ENCODE measurements around the gene SERPINA5. TPM values are rescaled to one million over a fixed set of nuclear protein-coding genes. Genes with fewer than 3 reads are reported as not detected.
"Not testable (repeated sequence)": the region's sequence is repeated elsewhere in the genome, so short reads cannot be mapped to it uniquely, and the experiment has no call there.

The SERPINA5 gene
- total RNA-seq, 4 donors from 2014 or later = 2.3 to 8.4 (median 3.7) TPM

DNA sequence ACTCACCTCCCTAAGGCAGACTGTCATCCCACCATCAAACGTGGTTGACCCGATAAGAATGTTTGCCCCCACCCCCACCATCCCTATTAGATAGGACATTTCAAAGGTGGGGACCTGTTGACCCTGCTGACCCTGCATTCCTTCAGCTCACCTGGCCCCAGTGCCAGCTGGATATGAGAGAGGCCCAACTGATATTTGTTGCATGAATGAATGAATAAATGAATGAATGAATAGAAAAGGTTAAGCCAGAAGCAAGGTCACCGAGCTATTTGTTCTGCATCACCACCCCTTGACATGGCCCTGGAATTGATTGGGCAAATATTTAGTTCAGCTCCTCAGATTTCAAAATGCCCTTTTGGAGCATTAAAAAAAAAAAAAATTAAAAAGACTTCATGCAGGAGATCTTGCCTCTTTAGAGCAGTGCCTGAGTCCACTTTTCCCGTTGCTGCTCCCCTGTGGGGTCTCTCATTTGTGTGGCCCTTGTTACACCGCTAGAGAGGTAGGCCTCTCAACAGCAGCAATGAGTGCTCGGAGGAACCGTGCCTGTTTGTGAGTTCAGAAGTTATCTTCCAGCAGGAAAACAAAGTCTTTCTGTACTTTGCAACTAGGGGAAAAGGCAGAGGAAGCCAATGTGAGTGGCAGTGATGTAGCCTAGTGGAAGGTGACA is 8.5 kb upstream of the SERPINA5 start:
- TF ChIP-seq, protein P1, sequence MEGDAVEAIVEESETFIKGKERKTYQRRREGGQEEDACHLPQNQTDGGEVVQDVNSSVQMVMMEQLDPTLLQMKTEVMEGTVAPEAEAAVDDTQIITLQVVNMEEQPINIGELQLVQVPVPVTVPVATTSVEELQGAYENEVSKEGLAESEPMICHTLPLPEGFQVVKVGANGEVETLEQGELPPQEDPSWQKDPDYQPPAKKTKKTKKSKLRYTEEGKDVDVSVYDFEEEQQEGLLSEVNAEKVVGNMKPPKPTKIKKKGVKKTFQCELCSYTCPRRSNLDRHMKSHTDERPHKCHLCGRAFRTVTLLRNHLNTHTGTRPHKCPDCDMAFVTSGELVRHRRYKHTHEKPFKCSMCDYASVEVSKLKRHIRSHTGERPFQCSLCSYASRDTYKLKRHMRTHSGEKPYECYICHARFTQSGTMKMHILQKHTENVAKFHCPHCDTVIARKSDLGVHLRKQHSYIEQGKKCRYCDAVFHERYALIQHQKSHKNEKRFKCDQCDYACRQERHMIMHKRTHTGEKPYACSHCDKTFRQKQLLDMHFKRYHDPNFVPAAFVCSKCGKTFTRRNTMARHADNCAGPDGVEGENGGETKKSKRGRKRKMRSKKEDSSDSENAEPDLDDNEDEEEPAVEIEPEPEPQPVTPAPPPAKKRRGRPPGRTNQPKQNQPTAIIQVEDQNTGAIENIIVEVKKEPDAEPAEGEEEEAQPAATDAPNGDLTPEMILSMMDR (IDR thresholded peaks at IDR 0.05) = no peak
- no peak for TF ChIP-seq POLR2A (IDR thresholded peaks at IDR 0.05)
- TF ChIP-seq POLR2AphosphoS5 (IDR thresholded peaks at IDR 0.05) = no peak
- TF ChIP-seq EP300 (IDR thresholded peaks at IDR 0.05) = no peak
- Histone ChIP-seq H3K4me1 (peaks cover 0 to 10% (median 0%) of the 10 kb centered on the region in 3 donors), H3K9me3 (no peaks in the 10 kb centered on the region), H3K27me3 (peaks cover 7% of the 10 kb centered on the region), H3K4me3 (no peak overlapping the region), H3K27ac (peak overlapping the region in 1 of 4 donors; percentile 49), H3K36me3 (no peaks in the 10 kb centered on the region)
- WGBS, 2 donors (ENCODE audit: low coverage in 1 of 2) = 77 to 79% methylated on average over 7 of the region's 7 CpGs
- ATAC-seq = no peak

DNA sequence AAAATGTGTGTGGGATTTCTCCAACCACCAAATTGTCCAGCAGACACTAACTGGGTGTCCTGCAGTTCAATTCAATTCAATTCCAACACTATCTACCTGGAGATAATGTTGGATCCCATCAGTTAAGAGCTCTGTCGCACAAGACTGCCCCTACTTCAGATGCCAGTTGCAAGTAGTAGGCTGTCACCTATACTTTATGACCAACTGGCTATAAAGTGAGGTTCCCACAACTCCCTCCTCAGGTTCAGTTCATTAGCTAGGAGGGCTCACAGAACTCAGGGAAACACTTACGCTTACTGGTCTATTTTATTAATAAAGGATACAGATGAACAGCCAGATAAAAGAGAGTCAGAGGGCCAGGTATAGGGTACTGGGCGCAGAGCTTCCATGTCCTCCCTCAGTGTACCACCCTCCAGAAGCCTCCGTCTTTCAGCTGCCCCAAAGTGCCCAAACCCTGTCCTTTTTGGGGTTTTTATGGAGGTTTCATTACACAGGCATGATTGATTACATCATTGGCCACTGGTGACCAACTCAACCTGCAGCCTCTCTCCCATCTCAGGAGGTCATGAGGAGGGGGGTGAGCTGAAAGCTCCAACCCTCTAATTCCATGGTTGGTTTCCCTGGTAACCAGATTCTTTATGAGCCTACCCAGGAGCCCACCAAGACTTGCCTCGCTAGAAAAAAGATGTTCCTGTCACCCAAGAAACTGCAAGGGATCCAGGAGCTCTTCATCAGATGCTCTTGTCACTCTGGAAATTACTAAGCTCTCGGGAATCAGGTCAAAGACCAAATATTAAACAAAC is 7.5 kb upstream of the SERPINA5 start:
- H3K27ac ChIP-seq = no peak overlapping the region
- TF ChIP-seq, protein P1 (IDR thresholded peaks at IDR 0.05) = no peak
- no peak for TF ChIP-seq POLR2A (IDR thresholded peaks at IDR 0.05)
- TF ChIP-seq POLR2AphosphoS5 (IDR thresholded peaks at IDR 0.05) = no peak
- TF ChIP-seq EP300 (IDR thresholded peaks at IDR 0.05) = no peak

DNA sequence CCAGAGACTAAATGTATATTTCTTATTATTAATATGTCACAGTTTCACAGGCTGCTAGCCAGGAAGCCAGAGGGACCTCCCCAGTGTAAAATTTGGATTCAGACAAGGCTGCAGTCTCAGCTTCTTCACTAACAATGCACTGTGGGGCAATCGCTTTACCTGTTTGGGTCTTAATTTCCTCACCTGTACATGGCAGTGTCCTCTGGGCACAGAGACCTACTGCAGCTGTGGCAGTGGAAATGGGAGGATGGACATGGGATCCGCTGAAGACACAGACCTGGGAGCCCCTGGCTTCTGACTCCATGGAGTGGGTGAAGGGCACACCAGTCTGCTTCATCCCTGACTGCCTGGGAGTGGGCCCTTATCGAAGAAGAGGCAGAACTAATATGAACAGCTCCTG is 6.9 kb upstream of the SERPINA5 start:
- Histone ChIP-seq H3K36me3 (no peaks in the 10 kb centered on the region), H3K27ac (no peak overlapping the region), H3K9me3 (no peaks in the 10 kb centered on the region), H3K4me1 (peaks cover 0 to 10% (median 0%) of the 10 kb centered on the region in 3 donors), H3K27me3 (peaks cover 14% of the 10 kb centered on the region), H3K4me3 (no peak overlapping the region)
- no peak for ATAC-seq
- no peak for TF ChIP-seq POLR2A (IDR thresholded peaks at IDR 0.05)
- TF ChIP-seq POLR2AphosphoS5 (IDR thresholded peaks at IDR 0.05) = no peak
- no peak for TF ChIP-seq EP300 (IDR thresholded peaks at IDR 0.05)
- TF ChIP-seq, protein P1 (IDR thresholded peaks at IDR 0.05) = no peak
- WGBS, 2 donors (ENCODE audit: low coverage in 1 of 2) = 90% methylated on average over 3 of the region's 3 CpGs; no CpG with 5 or more reads in 1 of the 2 donors

More for the DNA sequence above, 7.5 kb upstream of the SERPINA5 start:
- WGBS, 2 donors (ENCODE audit: low coverage in 1 of 2) = 89 to 90% methylated on average over 3 to 5 of the region's 6 CpGs
- ATAC-seq = no peak
- peaks cover 10% of the 10 kb centered on the region for H3K27me3 ChIP-seq
- H3K9me3 ChIP-seq = no peaks in the 10 kb centered on the region
- peaks cover 0 to 10% (median 0%) of the 10 kb centered on the region in 3 donors for H3K4me1 ChIP-seq
- no peaks in the 10 kb centered on the region for H3K36me3 ChIP-seq
- no peak overlapping the region for H3K4me3 ChIP-seq

DNA sequence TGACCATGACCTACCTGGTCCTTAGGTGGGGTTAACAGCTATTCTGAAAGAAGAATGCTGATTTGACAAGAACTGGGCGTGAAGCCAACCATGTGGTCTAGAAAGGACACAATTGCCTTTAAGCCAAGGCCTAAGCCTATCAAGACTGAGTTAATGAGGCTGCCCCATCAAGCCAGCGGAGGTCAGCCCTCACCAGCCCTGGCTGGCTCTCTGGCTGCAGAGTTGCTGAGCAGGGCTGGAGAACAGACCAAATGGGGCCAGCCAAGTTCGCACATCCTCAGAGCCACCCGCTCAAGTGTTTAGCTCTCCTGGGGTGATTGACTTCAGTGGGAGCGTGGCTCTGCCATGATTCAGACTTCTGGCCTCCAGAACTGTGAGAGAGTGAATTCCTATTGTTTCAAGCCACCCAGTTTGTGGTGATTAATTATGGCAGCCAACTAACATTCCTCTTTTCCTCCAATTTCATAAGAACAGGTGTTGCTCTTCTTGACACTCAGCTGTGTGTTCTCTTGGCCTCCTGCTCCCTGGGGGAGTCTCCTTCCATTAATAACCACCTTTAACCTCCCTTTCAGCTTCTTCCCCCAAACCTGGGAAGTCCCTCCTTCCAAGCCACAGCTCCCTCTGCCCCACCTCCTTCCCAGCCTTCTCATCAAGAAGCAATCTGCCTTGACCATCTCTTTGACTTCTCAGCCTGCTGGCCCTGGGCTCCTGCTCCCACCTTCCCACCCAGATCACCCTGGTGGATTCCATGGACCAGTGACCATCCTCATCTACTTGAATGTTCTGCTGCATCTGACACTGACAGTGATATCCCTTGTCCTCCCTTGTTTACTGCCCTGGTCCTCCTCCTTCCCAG is 5.3 kb upstream of the SERPINA5 start:
- TF ChIP-seq POLR2AphosphoS5 (IDR thresholded peaks at IDR 0.05) = no peak
- TF ChIP-seq, protein P1 (IDR thresholded peaks at IDR 0.05) = no peak
- TF ChIP-seq EP300 (IDR thresholded peaks at IDR 0.05) = no peak
- no peak for TF ChIP-seq POLR2A (IDR thresholded peaks at IDR 0.05)
- Histone ChIP-seq H3K27me3 (peaks cover 17% of the 10 kb centered on the region), H3K27ac (no peak overlapping the region), H3K4me3 (no peak overlapping the region), H3K4me1 (peaks cover 0 to 15% (median 0%) of the 10 kb centered on the region in 3 donors), H3K9me3 (no peaks in the 10 kb centered on the region), H3K36me3 (no peaks in the 10 kb centered on the region)
- 67 to 79% methylated on average over 1 to 3 of the region's 5 CpGs for WGBS, 2 donors (ENCODE audit: low coverage in 1 of 2)
- ATAC-seq = no peak

DNA sequence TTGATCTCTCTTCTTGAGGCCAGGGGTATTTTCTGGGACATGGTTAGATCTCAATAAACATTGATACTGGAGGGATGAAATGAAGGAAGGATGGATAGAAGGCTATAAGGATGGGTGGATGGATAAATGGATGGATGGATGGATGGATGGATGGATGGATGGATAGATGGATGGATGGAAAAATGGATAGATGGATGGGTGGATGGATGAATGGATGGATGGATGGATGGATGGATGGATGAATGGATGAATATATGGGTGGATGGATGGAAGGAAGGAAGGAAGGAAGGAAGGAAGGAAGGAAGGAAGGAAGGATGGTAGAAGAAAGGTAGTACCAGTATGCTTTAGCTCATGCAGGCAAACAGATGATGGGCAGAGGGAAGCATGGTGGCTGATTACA is 3.8 kb upstream of the SERPINA5 start:
- not testable (repeated sequence) for ATAC-seq, H3K9me3 ChIP-seq, H3K36me3 ChIP-seq

More for the DNA sequence above, 3.8 kb upstream of the SERPINA5 start:
- not testable (repeated sequence) for H3K27ac ChIP-seq, H3K4me3 ChIP-seq
- Histone ChIP-seq H3K27me3 (peaks cover 17% of the 10 kb centered on the region), H3K4me1 (peaks cover 0 to 16% (median 3%) of the 10 kb centered on the region in 3 donors)

Measured in gastroesophageal sphincter (tissue), 4 donors.